GM12891 (cell line): ENCODE results near the gene TRMT2B.
"Not testable (repeated sequence)": the region's sequence is repeated elsewhere in the genome, so short reads cannot be mapped to it uniquely, and the experiment has no call there.

Experiments used
- DNase-seq: peaks from one replicate; pipeline ENCODE4 v3.0.0; 2011; ENCODE audit warnings: low spot score; ENCODE audit not compliant: insufficient read length
- FAIRE-seq: peaks from 2 replicates; lab custom pipeline; 2011; peaks lifted over from hg19 to GRCh38; lab: Jason Lieb, UNC
- PAX5 ChIP-seq: IDR thresholded peaks from 2 replicates; pipeline ENCODE4 v1.6.1; 2011; ENCODE audit warnings: low read length, moderate library complexity, mild to moderate bottlenecking; ENCODE audit not compliant: insufficient read depth, severe bottlenecking
- POLR2A ChIP-seq: IDR thresholded peaks from 2 replicates; pipeline ENCODE4 v1.6.1; 2011; ENCODE audit warnings: low read depth, low read length, control low read depth
- POLR2AphosphoS5 ChIP-seq: IDR thresholded peaks from 2 replicates; pipeline ENCODE4 v1.6.1; 2011; ENCODE audit warnings: low read depth, low read length, control low read depth
- POU2F2 ChIP-seq: IDR thresholded peaks from 2 replicates; pipeline ENCODE4 v1.6.1; 2011; ENCODE audit warnings: low read depth, mild to moderate bottlenecking, control low read depth, low read length, moderate library complexity
- SPI1 ChIP-seq: IDR thresholded peaks from 2 replicates; pipeline ENCODE4 v1.6.1; 2011; ENCODE audit warnings: low read depth, low read length, control low read depth
- TAF1 ChIP-seq: IDR thresholded peaks from 2 replicates; pipeline ENCODE4 v1.6.1; 2011; ENCODE audit warnings: low read depth, low read length, control low read depth

The TRMT2B gene

GRCh38 chrX:101009090-101009489 lies 42.8 kb downstream of the TRMT2B start:
- no peak for FAIRE-seq
- TF ChIP-seq TAF1 (no peak), PAX5 (no peak), SPI1 (no peak), POLR2AphosphoS5 (no peak), POLR2A (no peak), POU2F2 (no peak)
- no peak for DNase-seq

GRCh38 chrX:100999451-100999850 lies 52.5 kb downstream of the TRMT2B start:
- FAIRE-seq = no peak
- no peak for DNase-seq
- no peak for TF ChIP-seq TAF1
- TF ChIP-seq PAX5 = no peak

- FAIRE-seq (no peak), DNase-seq (no peak)
- TF ChIP-seq POLR2AphosphoS5 (no peak), TAF1 (no peak), POU2F2 (no peak), POLR2A (no peak), PAX5 (no peak), SPI1 (no peak)
Observed at GRCh38 chrX:100995469-100995868, 56.4 kb downstream of the TRMT2B start.

- FAIRE-seq (peak; percentile 76), DNase-seq (peak; percentile 7)
- TF ChIP-seq PAX5 (no peak), POLR2A (no peak), TAF1 (no peak), SPI1 (no peak), POLR2AphosphoS5 (no peak)
Observed at GRCh38 chrX:100994352-100995281, 57.3 kb downstream of the TRMT2B start.

GRCh38 chrX:100990139-100990538 lies 61.8 kb downstream of the TRMT2B start:
- DNase-seq (no peak), FAIRE-seq (no peak)
- TF ChIP-seq TAF1 = no peak
- no peak for TF ChIP-seq SPI1
- TF ChIP-seq POLR2A = no peak
- TF ChIP-seq POU2F2 = no peak
- TF ChIP-seq POLR2AphosphoS5 = no peak
- TF ChIP-seq PAX5 = no peak

GRCh38 chrX:100984818-100985217 lies 67.1 kb downstream of the TRMT2B start:
- no peak for DNase-seq
- TF ChIP-seq POLR2A (no peak), PAX5 (no peak), POLR2AphosphoS5 (no peak), POU2F2 (no peak), TAF1 (no peak), SPI1 (no peak)
- no peak for FAIRE-seq

GRCh38 chrX:100981498-100981845 lies 70.4 kb downstream of the TRMT2B start:
- not testable (repeated sequence) for DNase-seq, FAIRE-seq

GRCh38 chrX:100980608-100981497 lies 71.1 kb downstream of the TRMT2B start:
- no peak for DNase-seq
- FAIRE-seq = no peak
- TF ChIP-seq POLR2AphosphoS5 = no peak
- TF ChIP-seq POU2F2 = no peak
- no peak for TF ChIP-seq PAX5
- TF ChIP-seq TAF1 = no peak
- no peak for TF ChIP-seq POLR2A
- no peak for TF ChIP-seq SPI1

GRCh38 chrX:100979881-100980607 lies 71.9 kb downstream of the TRMT2B start:
- FAIRE-seq (no peak), DNase-seq (no peak)
- no peak for TF ChIP-seq POU2F2
- no peak for TF ChIP-seq TAF1
- no peak for TF ChIP-seq POLR2A
- TF ChIP-seq SPI1 = no peak
- TF ChIP-seq POLR2AphosphoS5 = no peak
- no peak for TF ChIP-seq PAX5
